ENCODE data around the gene VHLL. TPM values are rescaled to one million over a fixed set of nuclear protein-coding genes. Genes with fewer than 3 reads are reported as not detected.

VHLL gene
- polyA plus RNA-seq, 3 donors: not detected

DNA sequence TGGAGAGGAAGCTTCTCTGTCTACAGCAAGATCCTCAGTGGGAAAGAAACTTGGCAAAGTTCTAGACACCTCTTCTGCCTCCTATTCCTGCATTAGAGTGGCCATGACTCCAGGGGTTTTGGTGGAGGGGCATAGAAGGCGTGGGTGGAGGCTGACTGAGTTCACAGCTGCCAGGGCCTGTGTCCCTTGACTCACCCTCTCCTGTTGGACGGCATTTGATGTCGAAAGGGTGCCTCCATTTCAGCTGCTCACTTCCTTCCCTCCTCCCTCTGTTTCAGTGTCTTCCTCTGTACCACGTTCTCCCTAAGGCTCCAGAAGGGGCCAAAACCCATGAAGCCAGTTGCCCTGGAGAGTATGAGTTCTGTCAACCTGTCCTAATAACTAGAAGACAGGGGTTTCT is 14.3 kb downstream of the VHLL start:
- Mint-ChIP-seq H3K27me3 (ENCODE audit: low read depth in 3 of 3) (no peaks in the 10 kb centered on the region), H3K36me3 (peaks cover 16 to 42% of the 10 kb centered on the region in 2 donors), H3K4me3 (peak overlapping the region in 1 of 2 donors; percentile 70), H3K9me3 (no peaks in the 10 kb centered on the region), H3K27ac (peak overlapping the region; percentile 14 to 87 (median 80)), H3K4me1 (peaks cover 48% of the 10 kb centered on the region)
- Histone ChIP-seq H3K4me2 (replicated peaks; ENCODE audit: extremely low read depth, low read length, poor library complexity, severe bottlenecking) (peak overlapping the region; percentile 38), H3K27me3 (ENCODE audit: control insufficient read depth in 2 of 2, insufficient read depth in 2 of 2, low read length in 2 of 2) (no peaks in the 10 kb centered on the region), H2AFZ (ENCODE audit: insufficient read depth, low read depth, low read length, poor library complexity, severe bottlenecking) (peak overlapping the region; percentile 26), H3K9ac (ENCODE audit: insufficient read depth, low read length, poor library complexity, severe bottlenecking) (no peak overlapping the region), H4K20me1 (ENCODE audit: insufficient read depth, low read length) (peaks cover 25% of the 10 kb centered on the region), H3K27ac (ENCODE audit: low read depth in 1 of 2, low read length in 2 of 2) (peak overlapping the region; percentile 39 to 55), H3K79me2 (ENCODE audit: insufficient read depth, low read length) (peaks cover 46% of the 10 kb centered on the region), H3K9me3 (replicated peaks in 1 of 2; ENCODE audit: control insufficient read depth in 1 of 2, insufficient read depth in 1 of 2, low read length in 2 of 2) (no peaks in the 10 kb centered on the region), H3K4me1 (ENCODE audit: control insufficient read depth in 1 of 2, insufficient read depth in 2 of 2, low read length in 2 of 2) (peaks cover 48 to 51% of the 10 kb centered on the region in 2 donors), H3K36me3 (replicated peaks in 1 of 2; ENCODE audit: control insufficient read depth in 1 of 2, insufficient read depth in 2 of 2, low read length in 2 of 2) (peaks cover 13 to 28% of the 10 kb centered on the region in 2 donors), H3K4me3 (replicated peaks in 1 of 3; ENCODE audit: low read depth in 2 of 3, low read length in 3 of 3) (peak overlapping the region in 1 of 3 experiments; percentile 94)
- intact Hi-C loops (cut with micrococcal nuclease): no loop called here
- DNase-seq: peak in 1 of 3 donors; percentile 70
- 17% methylated on average over 2 of the region's 4 CpGs for WGBS (ENCODE audit: insufficient coverage)
- TF ChIP-seq, protein P1, sequence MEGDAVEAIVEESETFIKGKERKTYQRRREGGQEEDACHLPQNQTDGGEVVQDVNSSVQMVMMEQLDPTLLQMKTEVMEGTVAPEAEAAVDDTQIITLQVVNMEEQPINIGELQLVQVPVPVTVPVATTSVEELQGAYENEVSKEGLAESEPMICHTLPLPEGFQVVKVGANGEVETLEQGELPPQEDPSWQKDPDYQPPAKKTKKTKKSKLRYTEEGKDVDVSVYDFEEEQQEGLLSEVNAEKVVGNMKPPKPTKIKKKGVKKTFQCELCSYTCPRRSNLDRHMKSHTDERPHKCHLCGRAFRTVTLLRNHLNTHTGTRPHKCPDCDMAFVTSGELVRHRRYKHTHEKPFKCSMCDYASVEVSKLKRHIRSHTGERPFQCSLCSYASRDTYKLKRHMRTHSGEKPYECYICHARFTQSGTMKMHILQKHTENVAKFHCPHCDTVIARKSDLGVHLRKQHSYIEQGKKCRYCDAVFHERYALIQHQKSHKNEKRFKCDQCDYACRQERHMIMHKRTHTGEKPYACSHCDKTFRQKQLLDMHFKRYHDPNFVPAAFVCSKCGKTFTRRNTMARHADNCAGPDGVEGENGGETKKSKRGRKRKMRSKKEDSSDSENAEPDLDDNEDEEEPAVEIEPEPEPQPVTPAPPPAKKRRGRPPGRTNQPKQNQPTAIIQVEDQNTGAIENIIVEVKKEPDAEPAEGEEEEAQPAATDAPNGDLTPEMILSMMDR (IDR thresholded peaks at IDR 0.05): no peak

DNA sequence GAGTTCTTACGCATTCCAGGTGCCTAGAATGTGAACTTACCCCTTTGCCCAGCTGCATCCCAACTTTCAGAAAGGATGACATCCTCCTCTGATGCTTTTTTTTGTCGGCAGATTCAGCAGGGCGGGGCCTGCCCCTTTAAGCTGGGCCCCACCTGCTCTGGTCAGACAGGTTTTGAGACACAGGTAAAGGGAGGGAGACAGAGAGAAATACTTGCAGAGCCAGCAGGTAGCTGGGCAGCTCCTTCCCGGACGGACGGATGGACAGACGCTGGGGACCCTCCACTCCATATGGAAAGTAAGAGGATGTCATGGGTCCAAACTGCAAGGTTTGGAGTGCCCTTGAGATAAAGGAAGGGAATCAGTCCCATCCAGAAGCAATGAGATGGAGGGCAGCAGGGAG is 15.0 kb downstream of the VHLL start, which contains the start of gene TMEM79:
Gene TMEM79, plus strand, starts transcription at position 214 of the 400 bp plus-strand sequence. CDS start 902 bp downstream, outside the sequence.
- 98% methylated on average over 6 of the region's 7 CpGs for WGBS (ENCODE audit: insufficient coverage)

More for the DNA sequence above, 15.0 kb downstream of the VHLL start, which contains the start of gene TMEM79:
- H3K27ac Mint-ChIP-seq: peak within 1 kb of the TSS; percentile 87 to 95 (median 90)
- Histone ChIP-seq H2AFZ (ENCODE audit: insufficient read depth, low read depth, low read length, poor library complexity, severe bottlenecking) (peak within 1 kb of the TSS; percentile 82), H3K9me3 (replicated peaks in 1 of 2; ENCODE audit: control insufficient read depth in 1 of 2, insufficient read depth in 1 of 2, low read length in 2 of 2) (no peaks in the 10 kb centered on the region), H4K20me1 (ENCODE audit: insufficient read depth, low read length) (peaks cover 31% of the 10 kb centered on the region), H3K4me1 (ENCODE audit: control insufficient read depth in 1 of 2, insufficient read depth in 2 of 2, low read length in 2 of 2) (peaks cover 55 to 57% of the 10 kb centered on the region in 2 donors), H3K27me3 (ENCODE audit: control insufficient read depth in 2 of 2, insufficient read depth in 2 of 2, low read length in 2 of 2) (no peaks in the 10 kb centered on the region), H3K36me3 (replicated peaks in 1 of 2; ENCODE audit: control insufficient read depth in 1 of 2, insufficient read depth in 2 of 2, low read length in 2 of 2) (peaks cover 13 to 30% of the 10 kb centered on the region in 2 donors), H3K4me2 (replicated peaks; ENCODE audit: extremely low read depth, low read length, poor library complexity, severe bottlenecking) (peak within 1 kb of the TSS; percentile 90), H3K9ac (ENCODE audit: insufficient read depth, low read length, poor library complexity, severe bottlenecking) (peak within 1 kb of the TSS; percentile 85), H3K79me2 (ENCODE audit: insufficient read depth, low read length) (peaks cover 53% of the 10 kb centered on the region), H3K27ac (ENCODE audit: low read depth in 1 of 2, low read length in 2 of 2) (peak within 1 kb of the TSS; percentile 79 to 82), H3K4me3 (replicated peaks in 1 of 3; ENCODE audit: low read depth in 2 of 3, low read length in 3 of 3) (peak within 1 kb of the TSS; percentile 63 to 96 (median 94))
- DNase-seq: no peak
- H3K4me3 Mint-ChIP-seq: peak within 1 kb of the TSS; percentile 90 to 94
- H3K9me3 Mint-ChIP-seq: no peaks in the 10 kb centered on the region
- H3K27me3 Mint-ChIP-seq (ENCODE audit: low read depth in 3 of 3): no peaks in the 10 kb centered on the region
- peaks cover 13 to 40% of the 10 kb centered on the region in 2 donors for H3K36me3 Mint-ChIP-seq
- TF ChIP-seq, protein P1 (IDR thresholded peaks at IDR 0.05): no peak
- intact Hi-C loops (cut with micrococcal nuclease): no loop called here
- peaks cover 48% of the 10 kb centered on the region for H3K4me1 Mint-ChIP-seq
